ENCODE measurements around the gene WDR62.

DNA sequence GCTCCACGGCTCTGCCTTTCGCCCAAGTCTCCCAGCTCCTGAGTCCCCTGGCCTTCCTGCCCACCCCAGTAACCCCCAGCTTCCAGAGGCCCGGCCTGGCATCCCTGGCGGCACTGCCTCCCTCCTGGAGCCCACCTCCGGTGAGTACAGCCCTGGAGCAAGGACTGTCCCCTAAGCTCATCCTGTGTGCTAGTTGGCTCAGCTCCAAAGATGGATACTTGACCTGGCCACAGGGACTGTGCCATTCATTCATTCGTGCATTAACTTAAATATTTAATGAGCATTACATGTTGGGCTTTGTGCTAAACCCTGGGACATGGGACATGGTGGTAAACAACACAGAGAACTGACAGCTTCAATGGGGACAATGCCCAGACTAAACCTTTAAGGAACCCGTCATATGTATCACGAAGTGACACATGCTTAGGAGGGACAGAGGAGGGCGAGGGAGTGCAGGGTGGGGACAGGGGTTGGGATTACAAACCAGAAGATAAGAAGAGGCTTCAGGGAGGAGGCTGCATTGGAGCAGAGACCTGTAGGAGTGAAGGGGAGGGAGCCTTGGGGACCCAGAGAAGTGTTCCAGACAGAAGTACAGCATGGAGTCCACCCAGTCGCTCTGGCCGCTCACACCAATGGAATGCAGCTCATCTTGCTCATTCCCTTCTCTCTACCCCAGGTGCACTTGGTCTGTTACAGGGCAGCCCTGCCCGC, 49.3 kb downstream of the WDR62 start:
- TF ChIP-seq, protein P1, sequence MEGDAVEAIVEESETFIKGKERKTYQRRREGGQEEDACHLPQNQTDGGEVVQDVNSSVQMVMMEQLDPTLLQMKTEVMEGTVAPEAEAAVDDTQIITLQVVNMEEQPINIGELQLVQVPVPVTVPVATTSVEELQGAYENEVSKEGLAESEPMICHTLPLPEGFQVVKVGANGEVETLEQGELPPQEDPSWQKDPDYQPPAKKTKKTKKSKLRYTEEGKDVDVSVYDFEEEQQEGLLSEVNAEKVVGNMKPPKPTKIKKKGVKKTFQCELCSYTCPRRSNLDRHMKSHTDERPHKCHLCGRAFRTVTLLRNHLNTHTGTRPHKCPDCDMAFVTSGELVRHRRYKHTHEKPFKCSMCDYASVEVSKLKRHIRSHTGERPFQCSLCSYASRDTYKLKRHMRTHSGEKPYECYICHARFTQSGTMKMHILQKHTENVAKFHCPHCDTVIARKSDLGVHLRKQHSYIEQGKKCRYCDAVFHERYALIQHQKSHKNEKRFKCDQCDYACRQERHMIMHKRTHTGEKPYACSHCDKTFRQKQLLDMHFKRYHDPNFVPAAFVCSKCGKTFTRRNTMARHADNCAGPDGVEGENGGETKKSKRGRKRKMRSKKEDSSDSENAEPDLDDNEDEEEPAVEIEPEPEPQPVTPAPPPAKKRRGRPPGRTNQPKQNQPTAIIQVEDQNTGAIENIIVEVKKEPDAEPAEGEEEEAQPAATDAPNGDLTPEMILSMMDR (IDR thresholded peaks at IDR 0.05; ENCODE audit: extremely low read depth in 1 of 2, insufficient read depth in 1 of 2, low read depth in 1 of 2, low read length in 2 of 2), result no peak
- TF ChIP-seq POLR2A (IDR thresholded peaks at IDR 0.05; ENCODE audit: low read depth, low read length), result no peak
- TF ChIP-seq POLR2AphosphoS5 (IDR thresholded peaks at IDR 0.05; ENCODE audit: insufficient read depth, low read depth, low read length), result no peak
- no peak for TF ChIP-seq EZH2 (IDR thresholded peaks at IDR 0.05; ENCODE audit: borderline replicate concordance, low read depth, low read length, severe bottlenecking)
- no peak for TF ChIP-seq GATA2 (IDR thresholded peaks at IDR 0.05; ENCODE audit: insufficient read depth, insufficient read length, low read depth, low read length)
- no peak for TF ChIP-seq JUN (IDR thresholded peaks at IDR 0.05; ENCODE audit: borderline replicate concordance, insufficient read depth, insufficient read length, low read depth)

All from endothelial cell of umbilical vein (primary cell).